Keratinocyte (primary cell): ENCODE data around the gene RASA3.

Experiments
- EZH2 ChIP-seq: IDR thresholded peaks from one replicate; pipeline ENCODE4 v1.6.1; 2012; ENCODE audit warnings: inconsistent platforms, mild to moderate bottlenecking, low read length, moderate library complexity
- TF ChIP-seq, protein P1 (sequence below), 3 experiments: IDR thresholded peaks in 1 of 3; conservative IDR thresholded peaks in 1 of 3; optimal IDR thresholded peaks in 1 of 3; 2 replicates in 2 of 3; 3 replicates in 1 of 3; pipeline versions ENCODE3 to v1.5.1; 2011; ENCODE audit warnings: low read length in 3 of 3, mild to moderate bottlenecking in 3 of 3, moderate library complexity in 2 of 3, control low read depth in 1 of 3, inconsistent platforms in 1 of 3; ENCODE audit not compliant: insufficient read depth in 2 of 3; ENCODE audit errors: extremely low read depth in 1 of 3

DNA sequence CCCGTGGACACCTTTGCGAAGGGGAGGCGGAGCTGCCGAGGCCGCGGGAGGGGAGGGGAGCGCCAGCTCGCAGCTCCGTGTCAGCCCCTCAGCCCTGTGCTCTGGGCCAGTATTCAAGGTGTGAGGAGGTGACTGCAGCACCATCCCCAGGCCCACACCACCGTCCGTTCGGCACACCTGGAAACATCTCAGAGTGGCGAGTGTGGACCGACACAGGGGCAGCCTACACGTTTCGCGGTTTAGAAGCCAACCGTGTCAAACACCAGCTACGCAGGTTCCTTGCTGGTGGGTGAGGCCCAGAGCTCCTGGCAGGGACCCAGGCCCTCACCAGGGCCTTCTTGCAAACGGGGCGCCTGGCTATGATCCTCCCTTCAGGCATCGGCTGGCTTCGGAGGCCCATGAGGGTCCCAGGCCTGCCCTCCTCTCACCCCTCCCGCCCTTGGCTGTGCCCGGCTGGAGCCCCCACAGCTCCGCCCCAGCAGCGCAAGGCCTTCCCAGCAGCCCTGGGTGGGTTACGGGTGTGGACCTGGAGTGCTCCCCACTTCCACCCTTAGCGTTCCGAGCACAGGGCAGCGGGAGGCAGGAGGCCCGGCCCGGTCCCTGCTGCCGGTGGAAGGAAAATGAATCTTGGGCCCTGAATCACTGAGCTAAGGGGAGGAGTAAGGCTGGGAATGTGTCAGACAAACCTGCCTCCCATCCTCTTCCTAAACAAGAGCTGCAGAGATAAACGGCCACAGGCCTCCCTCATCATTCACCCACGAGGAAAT, 159.8 kb downstream of the RASA3 start:
- TF ChIP-seq, protein P1, sequence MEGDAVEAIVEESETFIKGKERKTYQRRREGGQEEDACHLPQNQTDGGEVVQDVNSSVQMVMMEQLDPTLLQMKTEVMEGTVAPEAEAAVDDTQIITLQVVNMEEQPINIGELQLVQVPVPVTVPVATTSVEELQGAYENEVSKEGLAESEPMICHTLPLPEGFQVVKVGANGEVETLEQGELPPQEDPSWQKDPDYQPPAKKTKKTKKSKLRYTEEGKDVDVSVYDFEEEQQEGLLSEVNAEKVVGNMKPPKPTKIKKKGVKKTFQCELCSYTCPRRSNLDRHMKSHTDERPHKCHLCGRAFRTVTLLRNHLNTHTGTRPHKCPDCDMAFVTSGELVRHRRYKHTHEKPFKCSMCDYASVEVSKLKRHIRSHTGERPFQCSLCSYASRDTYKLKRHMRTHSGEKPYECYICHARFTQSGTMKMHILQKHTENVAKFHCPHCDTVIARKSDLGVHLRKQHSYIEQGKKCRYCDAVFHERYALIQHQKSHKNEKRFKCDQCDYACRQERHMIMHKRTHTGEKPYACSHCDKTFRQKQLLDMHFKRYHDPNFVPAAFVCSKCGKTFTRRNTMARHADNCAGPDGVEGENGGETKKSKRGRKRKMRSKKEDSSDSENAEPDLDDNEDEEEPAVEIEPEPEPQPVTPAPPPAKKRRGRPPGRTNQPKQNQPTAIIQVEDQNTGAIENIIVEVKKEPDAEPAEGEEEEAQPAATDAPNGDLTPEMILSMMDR (optimal IDR thresholded peaks at IDR 0.05 in 1 of 3, IDR thresholded peaks at IDR 0.05 in 1 of 3, conservative IDR thresholded peaks at IDR 0.05 in 1 of 3; ENCODE audit: extremely low read depth in 1 of 3, insufficient read depth in 2 of 3, low read length in 3 of 3), result no peak
- TF ChIP-seq EZH2, result no peak
